ENCODE data around the gene CEP72. TPM values are rescaled to one million over a fixed set of nuclear protein-coding genes. Genes with fewer than 3 reads are reported as not detected.

CEP72 gene
- total RNA-seq, 1 experiment from 2014 or later: 17.3 TPM

DNA sequence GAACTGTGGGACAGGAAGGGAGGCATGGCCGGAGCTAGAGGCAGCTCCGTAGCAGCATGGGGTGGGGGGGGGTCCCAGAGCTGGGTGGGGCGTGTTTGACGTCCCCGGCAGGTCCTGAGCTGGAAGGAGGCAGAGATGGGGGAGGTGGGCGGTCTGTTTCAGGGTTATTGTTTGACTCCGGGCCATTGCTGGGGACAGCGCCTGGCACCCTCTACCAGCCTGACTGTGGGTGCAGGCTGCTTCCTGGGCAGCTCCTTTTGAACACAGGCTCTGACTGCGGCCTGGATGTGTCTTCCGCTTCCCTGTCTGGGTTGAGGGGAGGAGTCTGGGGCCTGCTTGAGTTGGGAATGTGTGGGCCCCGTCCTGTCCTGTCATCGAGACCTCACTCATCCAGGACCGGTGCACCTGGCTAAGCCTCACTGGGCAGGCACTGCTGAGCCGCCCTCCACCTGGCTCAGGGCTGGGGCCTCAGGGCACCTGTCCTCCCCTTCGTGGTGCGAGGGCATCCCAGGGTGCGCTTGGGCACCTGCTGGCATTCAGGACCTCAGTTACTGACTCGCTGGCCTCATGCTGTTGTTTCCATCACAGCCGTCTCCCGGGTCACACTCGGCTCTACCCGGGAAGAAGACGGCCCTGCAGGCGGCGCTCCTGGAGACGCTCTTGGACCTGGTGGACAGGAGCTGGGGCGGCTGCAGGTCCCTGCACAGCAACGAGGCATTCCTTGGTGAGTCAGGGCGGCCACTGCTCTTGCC, 26.5 kb downstream of the CEP72 start:
- Histone ChIP-seq H3K4me2 (ENCODE audit: low read length) (no peak overlapping the region), H3K9ac (ENCODE audit: low read length) (no peak overlapping the region), H3K79me2 (ENCODE audit: low read length) (no peaks in the 10 kb centered on the region), H4K20me1 (ENCODE audit: low read length) (no peaks in the 10 kb centered on the region), H3K4me3 (ENCODE audit: low read length) (no peak overlapping the region), H3K27ac (ENCODE audit: low read length) (no peak overlapping the region), H3K9me3 (ENCODE audit: low read length) (no peaks in the 10 kb centered on the region), H3F3A (ENCODE audit: low read length, unreplicated experiment) (no peaks in the 10 kb centered on the region), H3K9me2 (replicated peaks; ENCODE audit: low read length) (no peaks in the 10 kb centered on the region), H3K27me3 (ENCODE audit: low read length) (no peaks in the 10 kb centered on the region), H3K36me3 (ENCODE audit: low read depth, low read length) (peaks cover 39% of the 10 kb centered on the region), H2AFZ (ENCODE audit: low read length) (no peak overlapping the region), H3K4me1 (ENCODE audit: insufficient read depth, low read length) (no peaks in the 10 kb centered on the region)
- no peak for ATAC-seq
- CTCF ChIA-PET: no interaction called here
- intact Hi-C loops (cut with micrococcal nuclease): no loop called here
- no TSS peak for BruUV-seq (replicated peaks)
- POLR2A ChIA-PET (ENCODE audit: unreplicated experiment): no interaction called here
- TF ChIP-seq EZH2 (IDR thresholded peaks at IDR 0.05; ENCODE audit: low read length, unreplicated experiment): no peak
- TF ChIP-seq, protein P1, sequence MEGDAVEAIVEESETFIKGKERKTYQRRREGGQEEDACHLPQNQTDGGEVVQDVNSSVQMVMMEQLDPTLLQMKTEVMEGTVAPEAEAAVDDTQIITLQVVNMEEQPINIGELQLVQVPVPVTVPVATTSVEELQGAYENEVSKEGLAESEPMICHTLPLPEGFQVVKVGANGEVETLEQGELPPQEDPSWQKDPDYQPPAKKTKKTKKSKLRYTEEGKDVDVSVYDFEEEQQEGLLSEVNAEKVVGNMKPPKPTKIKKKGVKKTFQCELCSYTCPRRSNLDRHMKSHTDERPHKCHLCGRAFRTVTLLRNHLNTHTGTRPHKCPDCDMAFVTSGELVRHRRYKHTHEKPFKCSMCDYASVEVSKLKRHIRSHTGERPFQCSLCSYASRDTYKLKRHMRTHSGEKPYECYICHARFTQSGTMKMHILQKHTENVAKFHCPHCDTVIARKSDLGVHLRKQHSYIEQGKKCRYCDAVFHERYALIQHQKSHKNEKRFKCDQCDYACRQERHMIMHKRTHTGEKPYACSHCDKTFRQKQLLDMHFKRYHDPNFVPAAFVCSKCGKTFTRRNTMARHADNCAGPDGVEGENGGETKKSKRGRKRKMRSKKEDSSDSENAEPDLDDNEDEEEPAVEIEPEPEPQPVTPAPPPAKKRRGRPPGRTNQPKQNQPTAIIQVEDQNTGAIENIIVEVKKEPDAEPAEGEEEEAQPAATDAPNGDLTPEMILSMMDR (conservative IDR thresholded peaks at IDR 0.05; ENCODE audit: low read depth, low read length): no peak
- no peak for TF ChIP-seq EZH2phosphoT487 (IDR thresholded peaks at IDR 0.05; ENCODE audit: borderline replicate concordance, low read length)
- DNase-seq: no peak

DNA sequence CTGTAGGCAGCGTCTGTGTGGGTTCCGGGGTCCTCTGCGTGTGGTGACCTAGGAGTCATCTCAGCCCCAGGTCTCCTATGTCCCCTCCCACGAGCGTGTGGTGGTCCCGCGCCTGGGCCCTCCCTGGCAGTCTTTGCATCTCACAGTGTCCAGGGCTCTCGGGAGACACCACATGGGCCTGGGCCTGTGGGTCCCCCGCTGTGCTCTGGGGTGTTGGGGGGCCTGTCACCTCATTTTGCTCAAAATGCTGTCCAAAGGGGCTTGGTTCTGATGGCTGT, 27.1 kb downstream of the CEP72 start:
- no peaks in the 10 kb centered on the region for H3F3A ChIP-seq (ENCODE audit: low read length, unreplicated experiment)
- peaks cover 37% of the 10 kb centered on the region for H3K36me3 ChIP-seq (ENCODE audit: low read depth, low read length)
- H3K79me2 ChIP-seq (ENCODE audit: low read length): no peaks in the 10 kb centered on the region
- intact Hi-C loops (cut with micrococcal nuclease): no loop called here
- ATAC-seq (no peak), DNase-seq (no peak)
- H3K9me3 ChIP-seq (ENCODE audit: low read length): no peaks in the 10 kb centered on the region
- H3K27me3 ChIP-seq (ENCODE audit: low read length): no peaks in the 10 kb centered on the region
- TF ChIP-seq, protein P1 (conservative IDR thresholded peaks at IDR 0.05; ENCODE audit: low read depth, low read length): no peak
- no peak for TF ChIP-seq EZH2phosphoT487 (IDR thresholded peaks at IDR 0.05; ENCODE audit: borderline replicate concordance, low read length)
- TF ChIP-seq EZH2 (IDR thresholded peaks at IDR 0.05; ENCODE audit: low read length, unreplicated experiment): no peak
- H2AFZ ChIP-seq (ENCODE audit: low read length): no peak overlapping the region
- no peak overlapping the region for H3K9ac ChIP-seq (ENCODE audit: low read length)
- ChIA-PET POLR2A (ENCODE audit: unreplicated experiment) (no interaction called here), CTCF (no interaction called here)
- no peak overlapping the region for H3K4me2 ChIP-seq (ENCODE audit: low read length)
- BruUV-seq (replicated peaks): no TSS peak
- H3K27ac ChIP-seq (ENCODE audit: low read length): no peak overlapping the region
- H3K4me3 ChIP-seq (ENCODE audit: low read length): no peak overlapping the region
- H3K9me2 ChIP-seq (replicated peaks; ENCODE audit: low read length): no peaks in the 10 kb centered on the region
- no peaks in the 10 kb centered on the region for H4K20me1 ChIP-seq (ENCODE audit: low read length)
- H3K4me1 ChIP-seq (ENCODE audit: insufficient read depth, low read length): no peaks in the 10 kb centered on the region

DNA sequence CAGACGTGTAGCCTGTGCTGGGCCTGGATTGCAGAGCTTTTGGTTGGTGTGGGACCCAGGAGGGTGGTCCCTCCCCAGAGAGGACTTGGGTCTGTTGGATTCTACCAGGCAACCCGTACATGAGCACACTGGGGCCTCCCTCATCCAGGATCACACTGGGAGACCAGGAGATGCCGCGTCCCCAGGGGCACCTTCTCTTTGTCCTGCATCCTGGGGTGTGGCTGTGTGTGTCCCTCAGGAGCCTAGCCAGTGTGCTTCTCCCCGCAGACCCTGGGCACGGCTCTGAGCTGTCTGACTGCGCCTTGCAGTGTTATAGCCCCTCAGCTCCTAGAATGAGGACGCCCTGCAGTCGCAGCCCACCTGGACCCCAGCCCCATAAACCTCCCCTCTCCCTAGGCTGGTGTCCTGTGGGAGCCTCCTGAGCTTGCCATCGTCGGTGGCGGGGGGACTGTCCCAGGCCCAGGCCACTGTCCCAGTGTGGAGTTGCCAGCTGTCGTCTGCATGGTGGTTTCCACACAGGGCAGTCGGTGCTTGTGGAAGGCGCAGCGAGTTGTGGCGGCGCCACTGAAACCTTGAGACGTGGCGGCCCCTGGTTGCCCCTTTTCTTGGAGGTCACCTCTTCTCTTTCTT, 27.6 kb downstream of the CEP72 start:
- ATAC-seq (no peak), DNase-seq (no peak)
- no peak for TF ChIP-seq EZH2phosphoT487 (IDR thresholded peaks at IDR 0.05; ENCODE audit: borderline replicate concordance, low read length)
- TF ChIP-seq, protein P1 (conservative IDR thresholded peaks at IDR 0.05; ENCODE audit: low read depth, low read length): no peak
- no peak for TF ChIP-seq EZH2 (IDR thresholded peaks at IDR 0.05; ENCODE audit: low read length, unreplicated experiment)
- ChIA-PET POLR2A (ENCODE audit: unreplicated experiment) (no interaction called here), CTCF (no interaction called here)
- no peak overlapping the region for H3K4me3 ChIP-seq (ENCODE audit: low read length)
- peaks cover 36% of the 10 kb centered on the region for H3K36me3 ChIP-seq (ENCODE audit: low read depth, low read length)
- no peak overlapping the region for H3K4me2 ChIP-seq (ENCODE audit: low read length)
- H3K27ac ChIP-seq (ENCODE audit: low read length): no peak overlapping the region
- H4K20me1 ChIP-seq (ENCODE audit: low read length): no peaks in the 10 kb centered on the region
- no peaks in the 10 kb centered on the region for H3K27me3 ChIP-seq (ENCODE audit: low read length)
- no TSS peak for BruUV-seq (replicated peaks)
- no peak overlapping the region for H2AFZ ChIP-seq (ENCODE audit: low read length)
- H3K79me2 ChIP-seq (ENCODE audit: low read length): no peaks in the 10 kb centered on the region
- no peaks in the 10 kb centered on the region for H3K9me3 ChIP-seq (ENCODE audit: low read length)
- no peaks in the 10 kb centered on the region for H3F3A ChIP-seq (ENCODE audit: low read length, unreplicated experiment)
- H3K4me1 ChIP-seq (ENCODE audit: insufficient read depth, low read length): no peaks in the 10 kb centered on the region
- H3K9me2 ChIP-seq (replicated peaks; ENCODE audit: low read length): no peaks in the 10 kb centered on the region
- no peak overlapping the region for H3K9ac ChIP-seq (ENCODE audit: low read length)
- intact Hi-C loops (cut with micrococcal nuclease): no loop called here
